PC-3 (cell line): ENCODE data around the gene CAV1.

ENCODE experiments used
- CTCF ChIP-seq: fragments of 300-600 bp; sonication (generic); conservative IDR thresholded peaks from 2 replicates; pipeline ENCODE4 v1.5.1; 2017; ENCODE audit warnings: antibody characterized with exemption, low read depth, mild to moderate bottlenecking, low read length
- EZH2 ChIP-seq: fragments of 300-600 bp; sonication (generic); IDR thresholded peaks from one replicate; pipeline ENCODE4 v1.6.1; 2017; ENCODE audit warnings: antibody characterized with exemption, mild to moderate bottlenecking, low read length; ENCODE audit not compliant: unreplicated experiment

- no peak for TF ChIP-seq CTCF
- no peak for TF ChIP-seq EZH2
Measured at GRCh38 chr7:116542618-116543017, 17.8 kb downstream of the CAV1 start.
